K562 (cell line): ENCODE measurements around the gene CCDC77. TPM values are rescaled to one million over a fixed set of nuclear protein-coding genes. Genes with fewer than 3 reads are reported as not detected.

Experiments
- BCLAF1 ChIP-seq, 2 experiments: fragments of 450-650 bp in 1 of 2; IDR thresholded peaks; 2 replicates each; pipeline ENCODE4 v1.6.1; 2011 to 2017; ENCODE audit warnings: low read depth in 2 of 2, antibody characterized with exemption in 1 of 2, borderline replicate concordance in 1 of 2, low read length in 1 of 2, mild to moderate bottlenecking in 1 of 2, mixed read lengths in 1 of 2; ENCODE audit not compliant: control insufficient read depth in 1 of 2
- NEUROD1 ChIP-seq: fragments of 150-350 bp; IDR thresholded peaks from 2 replicates; pipeline ENCODE4 v1.6.1; 2014; ENCODE audit warnings: borderline replicate concordance, low read length, low read depth; ENCODE audit not compliant: partially characterized antibody
- NR3C1 ChIP-seq: sonication (generic); formaldehyde crosslinking; IDR thresholded peaks from 2 replicates; pipeline ENCODE4 v1.8.1; 2022; ENCODE audit warnings: missing genetic modification reagents
- TCFL5 ChIP-seq: fragments of 250-450 bp; sonication (Bioruptor Pico); conservative IDR thresholded peaks from 2 replicates; pipeline ENCODE4 v1.6.1; 2021; ENCODE audit warnings: mild to moderate bottlenecking, moderate library complexity, matching md5 sums
- THRAP3 ChIP-seq: fragments of 450-650 bp; IDR thresholded peaks from 2 replicates; pipeline ENCODE4 v1.6.1; 2016; ENCODE audit warnings: mild to moderate bottlenecking, inconsistent platforms, borderline replicate concordance
- ZNF407 ChIP-seq: fragments of 450-650 bp; IDR thresholded peaks from 2 replicates; pipeline ENCODE4 v1.6.1; 2016; ENCODE audit warnings: low read depth
- polyA plus RNA-seq, 8 experiments: library from polyadenylated mRNA; depleted of rRNA in 4 of 8; stranded (reverse) in 5 of 8; unstranded in 3 of 8; fragments of >200 nt; fragmentation: Nextera tagmentation in 2 of 8; fragmentation: Illumina TruSeq in 1 of 8; extraction: Ambion mirVana in 2 of 8; extraction: Trizol in 1 of 8; gene quantifications; 2 replicates each; pipeline versions ENCODE4 v1.2.1 to v1.2.3, GENCODE V29; 2011 to 2014; ENCODE audit warnings: inconsistent platforms in 1 of 8, missing spikeins in 1 of 8
- total RNA-seq, 7 experiments: library from RNA; depleted of rRNA in 6 of 7; stranded (reverse); fragments of >200 nt in 6 of 7; fragmentation: Illumina TruSeq in 2 of 7; extraction: Trizol in 2 of 7; gene quantifications; 2 replicates each; pipeline versions ENCODE4 v1.2.1 to v1.2.3, GENCODE V29; 2011 to 2021; ENCODE audit warnings: low replicate concordance in 1 of 7

Gene CCDC77
- total and polyA plus RNA-seq, 9 of the 15 experiments (the other 6 are each of a cell fraction or from before 2014, with no cell fraction given): 10.5 to 26.5 (median 17.8) TPM

DNA sequence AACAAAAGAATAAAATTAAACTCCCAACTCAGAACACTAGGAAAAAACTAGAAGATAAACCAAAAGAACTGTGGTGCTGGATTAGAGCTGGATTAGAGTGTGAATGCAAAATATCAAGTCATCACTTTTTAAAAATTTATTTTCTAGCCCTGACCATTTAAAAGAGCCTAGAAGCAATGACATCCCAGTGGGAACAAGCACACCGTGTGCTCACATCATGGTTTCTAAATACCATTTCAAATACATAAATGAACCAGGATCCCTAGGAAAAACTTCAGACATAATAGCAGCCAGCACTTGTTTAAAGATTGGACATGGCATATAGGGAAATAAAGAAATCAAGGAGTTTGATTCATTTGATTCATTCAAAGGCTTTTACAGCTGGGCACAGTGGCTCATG is 42.4 kb upstream of the CCDC77 start (continued):
- TF ChIP-seq NEUROD1: no peak
- no peak for TF ChIP-seq THRAP3
- no peak for TF ChIP-seq BCLAF1 (IDR thresholded peaks at IDR 0.05; ENCODE audit: borderline replicate concordance in 1 of 2, control insufficient read depth in 1 of 2, low read depth in 2 of 2, low read length in 1 of 2)
- TF ChIP-seq ZNF407: no peak
- TF ChIP-seq NR3C1 (CRISPR knock-in tag): no peak
- TF ChIP-seq TCFL5: no peak
